Fibroblast of pulmonary artery (primary cell): ENCODE results near the gene NEXMIF.
"Not testable (repeated sequence)": the region's sequence is repeated elsewhere in the genome, so short reads cannot be mapped to it uniquely, and the experiment has no call there.

Experiments
- DNase-seq: peaks from one replicate; pipeline ENCODE4 v3.0.0-alpha.2; 2010; ENCODE audit warnings: low read depth
- H3K4me3 ChIP-seq: replicated peaks from 2 replicates; pipeline ENCODE4 v1.5.1; 2011; ENCODE audit warnings: low read depth, mild to moderate bottlenecking, control low read depth, low read length, moderate library complexity
- TF ChIP-seq, protein P1 (sequence below): IDR thresholded peaks from 2 replicates; pipeline ENCODE4 v1.5.1; 2011; ENCODE audit warnings: mild to moderate bottlenecking, control low read depth, low read length, inconsistent platforms; ENCODE audit errors: missing control alignments

Gene NEXMIF

DNA sequence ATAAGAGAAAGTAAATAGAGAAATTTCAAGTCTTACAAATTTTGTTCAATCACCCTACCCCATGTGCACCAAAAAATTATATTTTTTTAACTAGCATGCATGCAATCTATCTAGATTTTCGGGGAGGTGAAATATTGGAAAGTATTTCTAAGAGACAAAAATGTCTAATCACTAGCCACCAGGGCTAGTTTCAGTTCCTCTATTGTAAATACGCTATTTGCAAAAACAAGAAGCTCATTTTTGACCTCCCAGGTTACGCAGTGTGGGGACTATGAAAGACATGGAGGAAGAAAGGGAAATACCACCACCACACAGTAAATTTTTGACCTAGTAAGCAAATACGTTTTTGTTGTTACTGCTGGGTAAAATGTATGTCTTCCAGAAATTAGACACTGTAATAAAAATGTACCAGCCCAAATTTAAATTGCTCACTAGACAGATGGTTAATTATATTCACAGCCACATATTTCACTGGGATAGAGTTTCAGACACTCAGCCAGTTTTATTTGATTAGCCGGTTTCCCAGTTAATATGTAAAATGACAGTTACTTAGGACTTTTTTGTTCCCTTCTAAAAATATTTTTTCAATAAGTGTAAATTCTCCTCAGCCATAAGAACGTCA lies 2.2 kb downstream of the NEXMIF start:
- DNase-seq, result no peak
- no peak overlapping the region for H3K4me3 ChIP-seq
- TF ChIP-seq, protein P1, sequence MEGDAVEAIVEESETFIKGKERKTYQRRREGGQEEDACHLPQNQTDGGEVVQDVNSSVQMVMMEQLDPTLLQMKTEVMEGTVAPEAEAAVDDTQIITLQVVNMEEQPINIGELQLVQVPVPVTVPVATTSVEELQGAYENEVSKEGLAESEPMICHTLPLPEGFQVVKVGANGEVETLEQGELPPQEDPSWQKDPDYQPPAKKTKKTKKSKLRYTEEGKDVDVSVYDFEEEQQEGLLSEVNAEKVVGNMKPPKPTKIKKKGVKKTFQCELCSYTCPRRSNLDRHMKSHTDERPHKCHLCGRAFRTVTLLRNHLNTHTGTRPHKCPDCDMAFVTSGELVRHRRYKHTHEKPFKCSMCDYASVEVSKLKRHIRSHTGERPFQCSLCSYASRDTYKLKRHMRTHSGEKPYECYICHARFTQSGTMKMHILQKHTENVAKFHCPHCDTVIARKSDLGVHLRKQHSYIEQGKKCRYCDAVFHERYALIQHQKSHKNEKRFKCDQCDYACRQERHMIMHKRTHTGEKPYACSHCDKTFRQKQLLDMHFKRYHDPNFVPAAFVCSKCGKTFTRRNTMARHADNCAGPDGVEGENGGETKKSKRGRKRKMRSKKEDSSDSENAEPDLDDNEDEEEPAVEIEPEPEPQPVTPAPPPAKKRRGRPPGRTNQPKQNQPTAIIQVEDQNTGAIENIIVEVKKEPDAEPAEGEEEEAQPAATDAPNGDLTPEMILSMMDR, result no peak

DNA sequence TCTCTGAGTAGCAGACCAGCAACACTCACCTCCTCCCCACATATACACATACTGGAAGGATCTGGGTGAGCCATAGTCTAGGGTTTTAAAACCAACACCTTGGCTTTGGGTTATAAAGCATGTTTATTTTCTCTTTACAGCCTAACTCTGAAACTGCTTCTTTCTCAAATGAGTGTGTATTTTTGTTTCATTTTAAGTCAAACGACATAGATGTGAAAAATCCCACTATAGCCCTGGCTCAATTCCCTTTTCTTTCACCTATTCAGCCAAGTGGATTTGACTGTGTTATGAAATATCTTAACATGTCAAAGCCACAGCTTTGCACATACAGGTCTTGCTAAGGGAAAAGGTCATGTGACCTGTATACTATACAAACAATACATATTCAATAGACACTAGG lies 13.8 kb downstream of the NEXMIF start:
- no peak for DNase-seq
- H3K4me3 ChIP-seq, result no peak overlapping the region
- TF ChIP-seq, protein P1, result no peak

DNA sequence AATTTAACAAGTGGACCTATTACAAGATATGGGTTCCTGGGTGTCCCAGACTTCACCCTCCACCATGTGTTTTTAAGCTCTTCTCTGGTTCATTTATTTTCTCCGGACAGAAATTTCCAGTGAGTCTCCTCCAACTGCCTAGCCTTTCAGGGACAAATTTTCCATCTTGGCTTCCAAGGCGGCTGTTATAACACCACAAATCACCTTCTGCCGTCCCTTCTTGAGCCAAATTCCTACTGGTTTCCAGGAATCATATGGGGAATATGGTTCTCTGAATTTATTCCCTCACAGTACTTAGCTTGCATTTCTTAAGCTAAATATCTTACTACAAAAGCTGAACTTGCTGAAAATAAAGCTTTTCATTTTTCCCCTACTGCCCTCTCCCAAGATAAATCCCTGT lies 18.8 kb downstream of the NEXMIF start:
- H3K4me3 ChIP-seq, result no peak overlapping the region
- DNase-seq, result no peak
- TF ChIP-seq, protein P1, result no peak

DNA sequence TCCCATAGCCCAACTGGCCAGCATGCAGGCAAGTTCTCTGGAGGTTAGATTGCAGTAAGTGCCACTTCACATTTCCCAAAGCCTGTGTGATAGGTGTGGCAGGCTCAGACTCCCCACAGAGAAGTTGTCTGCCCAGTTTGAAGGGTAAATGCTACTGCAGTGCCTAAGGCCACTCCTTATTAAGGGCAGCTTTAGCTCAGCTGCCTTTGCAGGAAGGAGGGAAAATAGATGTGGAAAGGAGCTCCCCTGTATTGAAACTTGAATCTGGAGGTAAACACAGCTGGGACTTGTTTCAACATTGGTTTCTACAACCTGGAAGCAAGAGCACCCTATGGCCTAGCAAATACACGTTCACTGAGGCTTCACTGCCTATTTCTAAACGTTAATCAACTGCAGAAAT lies 22.4 kb downstream of the NEXMIF start:
- H3K4me3 ChIP-seq, result no peak overlapping the region
- DNase-seq, result no peak
- TF ChIP-seq, protein P1, result no peak

DNA sequence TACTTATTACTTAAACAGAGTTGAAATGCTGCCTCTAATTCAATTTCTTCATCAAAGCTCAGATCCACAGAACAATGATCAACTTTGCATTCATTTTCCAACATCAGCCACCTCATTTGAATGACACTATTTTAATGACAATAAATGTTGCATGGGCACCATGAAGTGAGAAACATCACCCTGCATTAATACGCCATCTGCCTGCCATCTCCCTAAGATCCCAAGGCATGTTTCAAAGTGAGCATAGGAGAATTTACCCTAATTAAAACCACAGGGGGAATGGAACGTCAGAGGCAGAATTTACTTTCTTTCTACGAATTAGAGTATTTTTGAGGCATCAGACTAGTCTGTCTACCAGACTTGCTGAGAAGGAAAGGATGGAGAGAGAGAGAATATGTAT lies 32.7 kb downstream of the NEXMIF start:
- H3K4me3 ChIP-seq, result no peak overlapping the region
- DNase-seq, result no peak
- TF ChIP-seq, protein P1, result no peak

DNA sequence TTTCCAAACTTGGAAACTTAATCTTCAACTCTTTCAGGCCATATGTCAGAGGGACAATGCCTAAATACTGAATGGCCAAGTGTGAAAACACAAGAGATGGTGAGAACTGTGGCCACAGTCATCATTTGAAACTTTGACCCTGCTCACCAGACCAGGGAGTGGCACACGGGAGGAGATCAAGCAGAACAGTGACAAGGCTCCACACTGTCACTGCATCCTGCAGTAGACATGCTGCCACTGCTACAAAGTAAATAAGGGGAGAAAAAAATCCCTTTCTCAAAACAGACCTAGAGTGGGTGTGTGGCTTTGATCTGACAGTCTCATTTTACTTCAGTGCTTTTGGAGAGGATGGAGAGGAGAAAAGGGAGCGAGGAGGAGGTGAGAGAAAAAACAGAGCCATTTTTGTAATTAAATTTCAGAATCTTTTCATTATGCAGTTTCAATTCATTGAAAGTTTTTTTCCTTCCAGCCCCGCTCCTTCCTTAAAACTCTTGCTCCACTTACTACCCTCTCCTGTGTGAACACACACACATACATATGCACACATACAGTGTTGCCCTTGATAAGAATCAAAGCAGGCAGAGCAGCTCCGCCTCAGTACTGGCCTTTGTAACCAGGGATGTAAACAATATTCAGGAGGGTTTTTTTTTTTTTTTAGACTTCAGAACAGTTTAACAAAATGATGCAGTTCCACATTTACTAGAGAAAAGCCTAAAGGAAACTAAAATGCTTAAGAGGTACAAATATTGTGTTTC lies 34.4 kb downstream of the NEXMIF start:
- TF ChIP-seq, protein P1, result no peak
- H3K4me3 ChIP-seq, result no peak overlapping the region
- DNase-seq, result no peak

DNA sequence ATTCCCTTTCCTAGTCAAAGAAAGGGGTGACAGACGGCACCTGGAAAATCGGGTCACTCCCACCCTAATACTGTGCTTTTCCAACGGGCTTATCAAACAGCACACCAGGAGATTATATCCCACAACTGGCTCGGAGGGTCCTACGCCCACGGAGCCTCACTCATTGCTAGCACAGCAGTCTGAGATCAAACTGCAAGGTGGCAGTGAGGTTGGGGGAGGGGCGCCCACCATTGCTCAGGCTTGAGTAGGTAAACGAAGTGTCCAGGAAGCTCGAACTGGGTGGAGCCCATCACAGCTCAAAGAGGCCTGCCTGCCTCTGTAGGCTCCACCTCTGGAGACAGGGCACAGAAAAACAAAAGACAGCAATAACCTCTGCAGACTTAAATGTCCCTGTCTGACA lies 42.9 kb downstream of the NEXMIF start:
- DNase-seq, H3K4me3 ChIP-seq: not testable (repeated sequence)
